GM23338 (cell line): ENCODE data around the gene MLLT10. TPM values are rescaled to one million over a fixed set of nuclear protein-coding genes. Genes with fewer than 3 reads are reported as not detected.

ENCODE experiments used
- ATAC-seq: fragments of 200-7000 bp; cut with Tn5 transposase; 3 replicates; pipeline ENCODE4 v1.9.1; 2020
- DNase-seq: peaks from one replicate; pipeline ENCODE4 v3.0.0-alpha.2; 2015; ENCODE audit warnings: low spot score
- H2AFZ ChIP-seq: fragments of 200-600 bp; sonication (generic); 2 replicates; pipeline ENCODE4 v1.8.0; 2016; ENCODE audit warnings: antibody characterized with exemption, mild to moderate bottlenecking, moderate library complexity
- H3F3A ChIP-seq: fragments of 200-600 bp; sonication (generic); replicated peaks from 2 replicates; pipeline ENCODE4 v1.8.0; 2017; ENCODE audit warnings: antibody characterized with exemption, mixed run types, low read depth
- H3K27ac ChIP-seq: fragments of 200-600 bp; sonication (generic); 2 replicates; pipeline ENCODE4 v1.6.1; 2016; ENCODE audit warnings: low read depth
- H3K27me3 ChIP-seq: fragments of 200-600 bp; sonication (generic); 2 replicates; pipeline ENCODE4 v1.8.0; 2016; ENCODE audit warnings: mild to moderate bottlenecking, mixed run types, moderate library complexity; ENCODE audit not compliant: insufficient read depth
- H3K36me3 ChIP-seq: fragments of 200-600 bp; sonication (generic); 2 replicates; pipeline ENCODE4 v1.8.0; 2016; ENCODE audit warnings: mild to moderate bottlenecking; ENCODE audit not compliant: insufficient read depth
- H3K4me1 ChIP-seq: fragments of 200-600 bp; sonication (generic); 2 replicates; pipeline ENCODE4 v1.8.0; 2016; ENCODE audit warnings: mild to moderate bottlenecking, moderate library complexity; ENCODE audit not compliant: insufficient read depth
- H3K4me2 ChIP-seq: fragments of 200-600 bp; sonication (generic); 2 replicates; pipeline ENCODE4 v1.7.1; 2017; ENCODE audit warnings: mixed run types
- H3K4me3 ChIP-seq: fragments of 200-600 bp; sonication (generic); 2 replicates; pipeline ENCODE4 v1.6.1; 2016; ENCODE audit warnings: mixed run types
- H3K79me2 ChIP-seq: fragments of 200-600 bp; sonication (generic); replicated peaks from 2 replicates; pipeline ENCODE4 v1.8.0; 2017; ENCODE audit warnings: mild to moderate bottlenecking; ENCODE audit not compliant: insufficient read depth
- H3K9me2 ChIP-seq: fragments of 200-600 bp; sonication (generic); 2 replicates; pipeline ENCODE4 v1.8.0; 2017; ENCODE audit not compliant: insufficient read depth
- H4K20me1 ChIP-seq: fragments of 200-600 bp; sonication (generic); replicated peaks from 2 replicates; pipeline ENCODE4 v1.8.0; 2017; ENCODE audit warnings: mild to moderate bottlenecking; ENCODE audit not compliant: insufficient read depth
- H3K27ac Mint-ChIP-seq: 2 replicates; pipeline ENCODE4 v1.8.0; 2020; ENCODE audit warnings: inconsistent platforms, mild to moderate bottlenecking, moderate library complexity, mixed read lengths
- H3K27me3 Mint-ChIP-seq: 3 replicates; pipeline ENCODE4 v1.8.0; 2022; ENCODE audit warnings: low read depth, mild to moderate bottlenecking, moderate library complexity, mixed read lengths, inconsistent platforms; ENCODE audit not compliant: insufficient read depth, poor library complexity
- H3K36me3 Mint-ChIP-seq: 3 replicates; pipeline ENCODE4 v1.8.0; 2021; ENCODE audit warnings: low read depth, mild to moderate bottlenecking, inconsistent platforms, moderate library complexity, mixed read lengths
- H3K4me1 Mint-ChIP-seq: 3 replicates; pipeline ENCODE4 v1.8.0; 2020; ENCODE audit warnings: mild to moderate bottlenecking, inconsistent platforms, mixed read lengths
- H3K4me3 Mint-ChIP-seq: 3 replicates; pipeline ENCODE4 v1.8.0; 2021; ENCODE audit warnings: moderate library complexity, mild to moderate bottlenecking, inconsistent platforms, mixed read lengths
- H3K9me3 Mint-ChIP-seq: 3 replicates; pipeline ENCODE4 v1.8.0; 2020; ENCODE audit warnings: moderate library complexity, mild to moderate bottlenecking, inconsistent platforms, mixed read lengths
- CREB1 ChIP-seq: fragments of 250-450 bp; sonication (Bioruptor Pico); IDR thresholded peaks from 2 replicates; pipeline ENCODE4 v1.5.0; 2020; ENCODE audit warnings: low read depth, mild to moderate bottlenecking, moderate library complexity
- CTCF ChIP-seq, 2 experiments: fragments of 200-600 bp in 1 of 2; sonication (generic) in 1 of 2; conservative IDR thresholded peaks; 2 replicates each; pipeline versions ENCODE4 v1.5.1 to v1.6.1; 2016 to 2017; ENCODE audit warnings: antibody characterized with exemption in 2 of 2, low read depth in 2 of 2, mild to moderate bottlenecking in 2 of 2, moderate library complexity in 1 of 2
- ETS1 ChIP-seq: IDR thresholded peaks from 2 replicates; pipeline ENCODE4 v1.6.1; 2016; ENCODE audit warnings: antibody characterized with exemption
- EZH2 ChIP-seq: fragments of 200-600 bp; sonication (generic); IDR thresholded peaks from one replicate; pipeline ENCODE4 v1.8.0; 2017; ENCODE audit warnings: antibody characterized with exemption, mild to moderate bottlenecking, low read depth; ENCODE audit not compliant: unreplicated experiment
- EZH2phosphoT487 ChIP-seq: fragments of 200-600 bp; sonication (generic); IDR thresholded peaks from one replicate; pipeline ENCODE4 v1.8.1; 2018; ENCODE audit warnings: antibody characterized with exemption; ENCODE audit not compliant: unreplicated experiment
- JUNB ChIP-seq: IDR thresholded peaks from one replicate; pipeline ENCODE4 v1.6.1; 2016; ENCODE audit warnings: antibody characterized with exemption; ENCODE audit not compliant: unreplicated experiment
- NANOG ChIP-seq: IDR thresholded peaks from 2 replicates; pipeline ENCODE4 v1.6.1; 2016; ENCODE audit warnings: antibody characterized with exemption, borderline replicate concordance
- POLR2AphosphoS5 ChIP-seq: IDR thresholded peaks from 2 replicates; pipeline ENCODE4 v1.6.1; 2016; ENCODE audit warnings: antibody characterized with exemption, low read depth
- REST ChIP-seq: IDR thresholded peaks from one replicate; pipeline ENCODE4 v1.6.1; 2018; ENCODE audit warnings: antibody characterized with exemption; ENCODE audit not compliant: unreplicated experiment
- STAT1 ChIP-seq: IDR thresholded peaks from one replicate; pipeline ENCODE4 v1.6.1; 2016; ENCODE audit warnings: antibody characterized with exemption; ENCODE audit not compliant: unreplicated experiment
- ZNF114 ChIP-seq: fragments of 250-450 bp; sonication (Bioruptor Pico); IDR thresholded peaks from 2 replicates; pipeline ENCODE4 v1.5.0; 2020; ENCODE audit warnings: mild to moderate bottlenecking, moderate library complexity
- ZNF331 ChIP-seq: fragments of 250-450 bp; sonication (Bioruptor Pico); IDR thresholded peaks from 2 replicates; pipeline ENCODE4 v1.5.0; 2020; ENCODE audit warnings: low read depth, mild to moderate bottlenecking, moderate library complexity
- ZNF462 ChIP-seq: fragments of 250-450 bp; sonication (Bioruptor Pico); IDR thresholded peaks from 2 replicates; pipeline ENCODE4 v1.5.0; 2020; ENCODE audit warnings: mild to moderate bottlenecking, moderate library complexity
- polyA plus RNA-seq: library from polyadenylated mRNA; unstranded; fragments of >200 nt; fragmentation: Nextera tagmentation; extraction: Ambion mirVana; gene quantifications from 2 replicates; pipeline ENCODE4 v1.2.1, GENCODE V29; 2016
- total RNA-seq: library from RNA; depleted of rRNA; stranded (reverse); fragments of >200 nt; shearing (Covaris generic); gene quantifications from 2 replicates; pipeline ENCODE4 v1.2.3, GENCODE V29; 2014

The MLLT10 gene
- total and polyA plus RNA-seq, 2 experiments from 2014 or later = 28.8 to 55.4 TPM

GRCh38 chr10:21617267-21617666 is 83.2 kb downstream of the MLLT10 start:
- Histone ChIP-seq H2AFZ (no peak overlapping the region), H3K9me2 (no peaks in the 10 kb centered on the region; the same call in 1 of the 2 replicates), H4K20me1 (no peaks in the 10 kb centered on the region), H3K79me2 (peaks cover 15% of the 10 kb centered on the region), H3K27me3 (no peaks in the 10 kb centered on the region), H3K4me3 (no peak overlapping the region), H3K36me3 (no peaks in the 10 kb centered on the region), H3F3A (no peaks in the 10 kb centered on the region), H3K4me1 (no peaks in the 10 kb centered on the region), H3K4me2 (no peak overlapping the region), H3K27ac (no peak overlapping the region)
- no peak for ATAC-seq
- TF ChIP-seq ZNF331 (CRISPR knock-in tag) = no peak
- TF ChIP-seq CTCF (conservative IDR thresholded peaks at IDR 0.05; ENCODE audit: low read depth in 2 of 2) = no peak
- no peak for TF ChIP-seq EZH2phosphoT487
- TF ChIP-seq ZNF114 (CRISPR knock-in tag) = no peak
- no peak for TF ChIP-seq REST
- no peak for TF ChIP-seq CREB1 (CRISPR knock-in tag)
- no peak for TF ChIP-seq ZNF462 (CRISPR knock-in tag)
- TF ChIP-seq EZH2 = no peak
- no peak for TF ChIP-seq JUNB
- no peak for TF ChIP-seq ETS1
- TF ChIP-seq POLR2AphosphoS5 = no peak
- no peak for TF ChIP-seq NANOG
- TF ChIP-seq STAT1 = no peak
- no peak overlapping the region for H3K27ac Mint-ChIP-seq
- peaks cover 5% of the 10 kb centered on the region for H3K27me3 Mint-ChIP-seq
- no peak for DNase-seq
- no peak overlapping the region for H3K4me3 Mint-ChIP-seq
- H3K9me3 Mint-ChIP-seq = no peaks in the 10 kb centered on the region
- H3K36me3 Mint-ChIP-seq = peaks cover 20% of the 10 kb centered on the region
- H3K4me1 Mint-ChIP-seq = peaks cover 14% of the 10 kb centered on the region
